Fibroblast of villous mesenchyme (primary cell): ENCODE measurements around the gene UGT2B11. TPM values are rescaled to one million over a fixed set of nuclear protein-coding genes. Genes with fewer than 3 reads are reported as not detected.
"Not testable (repeated sequence)": the region's sequence is repeated elsewhere in the genome, so short reads cannot be mapped to it uniquely, and the experiment has no call there.

Experiments used
- DNase-seq: peaks from one replicate; pipeline ENCODE4 v3.0.0-alpha.2; 2010; ENCODE audit warnings: low read depth
- H3K4me3 ChIP-seq: 2 replicates; pipeline ENCODE4 v1.5.1; 2011; ENCODE audit warnings: low read depth, mild to moderate bottlenecking, low read length
- CTCF ChIP-seq: IDR thresholded peaks from 2 replicates; pipeline ENCODE4 v1.5.1; 2012; ENCODE audit warnings: low read depth, mild to moderate bottlenecking, low read length; ENCODE audit not compliant: insufficient read depth
- total RNA-seq: library from RNA; depleted of rRNA; stranded (reverse); fragments of >200 nt; gene quantifications from 2 replicates; pipeline ENCODE4 v1.2.3, GENCODE V29; 2012

Gene UGT2B11
- total RNA-seq, 1 donor: not detected

- no peak for DNase-seq
- no peak overlapping the region for H3K4me3 ChIP-seq
- no peak for TF ChIP-seq CTCF
These were observed 3.6 kb downstream of the UGT2B11 start for GRCh38 chr4:69210911-69211310.

DNA sequence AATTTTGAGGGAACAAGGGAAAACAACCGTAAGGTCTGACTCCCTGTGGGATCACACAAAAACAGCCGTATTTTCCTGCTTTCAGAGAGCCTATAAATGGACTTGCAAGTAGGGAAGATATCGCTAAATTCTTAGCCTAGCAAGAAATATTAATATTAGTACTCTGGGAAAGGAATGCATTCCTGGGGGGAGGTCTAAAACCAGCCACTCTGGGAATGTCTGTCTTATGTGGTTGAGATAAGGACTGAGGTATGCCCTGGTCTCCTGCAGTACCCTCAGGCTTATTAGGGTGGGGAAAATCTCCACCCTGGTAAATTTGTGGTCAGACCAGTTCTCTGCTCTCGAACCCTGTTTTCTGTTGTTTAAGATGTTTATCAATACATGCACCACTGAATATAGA is 16.0 kb downstream of the UGT2B11 start:
- H3K4me3 ChIP-seq, DNase-seq: not testable (repeated sequence)

GRCh38 chr4:69196209-69196965 is 18.2 kb downstream of the UGT2B11 start:
- DNase-seq: no peak
- no peak for TF ChIP-seq CTCF
- H3K4me3 ChIP-seq: no peak overlapping the region

GRCh38 chr4:69194166-69194565 is 20.4 kb downstream of the UGT2B11 start:
- no peak for TF ChIP-seq CTCF
- H3K4me3 ChIP-seq: no peak overlapping the region
- no peak for DNase-seq

- not testable (repeated sequence) for H3K4me3 ChIP-seq, DNase-seq
These were observed 22.6 kb downstream of the UGT2B11 start for GRCh38 chr4:69191905-69192304.

- not testable (repeated sequence) for H3K4me3 ChIP-seq, DNase-seq
These were observed 23.9 kb downstream of the UGT2B11 start for GRCh38 chr4:69190621-69191020.

GRCh38 chr4:69181519-69182169 is 32.9 kb downstream of the UGT2B11 start:
- H3K4me3 ChIP-seq, DNase-seq: not testable (repeated sequence)

GRCh38 chr4:69179817-69180216 is 34.7 kb downstream of the UGT2B11 start:
- not testable (repeated sequence) for DNase-seq, H3K4me3 ChIP-seq

GRCh38 chr4:69178751-69179205 is 35.8 kb downstream of the UGT2B11 start:
- H3K4me3 ChIP-seq, DNase-seq: not testable (repeated sequence)

- TF ChIP-seq CTCF: peak; percentile 40
- not testable (repeated sequence) for H3K4me3 ChIP-seq
- peak; percentile 49 for DNase-seq
These were observed 44.1 kb downstream of the UGT2B11 start for GRCh38 chr4:69170233-69171134.

GRCh38 chr4:69169171-69169570 is 45.4 kb downstream of the UGT2B11 start:
- H3K4me3 ChIP-seq, DNase-seq: not testable (repeated sequence)
